HepG2 (cell line): ENCODE results near the gene CHID1. TPM values are rescaled to one million over a fixed set of nuclear protein-coding genes. Genes with fewer than 3 reads are reported as not detected.
A peak's percentile ranks its signal among the peaks of the same experiment; 100 is the strongest.

Experiments
- ASH2L ChIP-seq: fragments of 300-600, 200-600 bp; sonication (generic); IDR thresholded peaks from 2 replicates; pipeline ENCODE4 v1.7.0; 2017; ENCODE audit warnings: low read depth, mild to moderate bottlenecking, moderate library complexity, mixed read lengths, low read length; ENCODE audit not compliant: insufficient read length
- BATF2 ChIP-seq: sonication (generic); formaldehyde crosslinking; IDR thresholded peaks from 2 replicates; pipeline ENCODE4 v1.8.0; 2022; ENCODE audit warnings: mild to moderate bottlenecking, missing genetic modification reagents, moderate library complexity
- E2F2 ChIP-seq: sonication (generic); formaldehyde crosslinking; IDR thresholded peaks from 2 replicates; pipeline ENCODE4 v1.4.0; 2020; ENCODE audit warnings: missing genetic modification reagents, borderline replicate concordance
- FOXK2 ChIP-seq: fragments of 450-650 bp; IDR thresholded peaks from 2 replicates; pipeline ENCODE4 v1.6.1; 2016
- FOXP1 ChIP-seq, 2 experiments: fragments of 450-650 bp in 1 of 2; IDR thresholded peaks; 2 replicates each; pipeline ENCODE4 v1.6.1; 2017 to 2018; ENCODE audit warnings: antibody characterized with exemption in 1 of 2
- GPN1 ChIP-seq: sonication (generic); formaldehyde crosslinking; IDR thresholded peaks from 2 replicates; pipeline ENCODE4 v1.5.1; 2020; ENCODE audit warnings: missing genetic modification reagents, borderline replicate concordance
- HNRNPL ChIP-seq: fragments of 200-400 bp; formaldehyde crosslinking; IDR thresholded peaks from 2 replicates; pipeline ENCODE4 v1.6.1; 2017; ENCODE audit warnings: mild to moderate bottlenecking, low read depth, low read length
- HOMEZ ChIP-seq: IDR thresholded peaks from 2 replicates; pipeline ENCODE4 v1.6.1; 2016; ENCODE audit warnings: low read depth
- IKZF5 ChIP-seq: IDR thresholded peaks from 2 replicates; pipeline ENCODE4 v1.6.1; 2018; ENCODE audit warnings: missing genetic modification reagents, mild to moderate bottlenecking, missing compliant biosample characterization
- KLF11 ChIP-seq: IDR thresholded peaks from 2 replicates; pipeline ENCODE4 v1.6.1; 2016; ENCODE audit warnings: missing compliant biosample characterization
- MEIS2 ChIP-seq: sonication (generic); formaldehyde crosslinking; IDR thresholded peaks from 2 replicates; pipeline ENCODE4 v1.9.0; 2021; ENCODE audit warnings: mild to moderate bottlenecking, missing genetic modification reagents
- NAIF1 ChIP-seq: sonication (generic); formaldehyde crosslinking; IDR thresholded peaks from 2 replicates; pipeline ENCODE4 v1.5.0; 2020; ENCODE audit warnings: mild to moderate bottlenecking, missing genetic modification reagents, borderline replicate concordance
- NRL ChIP-seq: sonication (generic); formaldehyde crosslinking; IDR thresholded peaks from 2 replicates; pipeline ENCODE4 v1.5.0; 2020; ENCODE audit warnings: missing genetic modification reagents, mild to moderate bottlenecking, moderate library complexity, borderline replicate concordance
- POGZ ChIP-seq: sonication (generic); formaldehyde crosslinking; IDR thresholded peaks from 2 replicates; pipeline ENCODE4 v1.4.0; 2020; ENCODE audit warnings: mild to moderate bottlenecking, missing genetic modification reagents
- SOX5 ChIP-seq: IDR thresholded peaks from 2 replicates; pipeline ENCODE4 v1.6.1; 2016; ENCODE audit warnings: borderline replicate concordance
- SPEN ChIP-seq: sonication (generic); formaldehyde crosslinking; IDR thresholded peaks from 2 replicates; pipeline ENCODE4 v1.5.1; 2020; ENCODE audit warnings: low read depth, mild to moderate bottlenecking, missing genetic modification reagents
- SRSF1 ChIP-seq: fragments of 200-400 bp; formaldehyde crosslinking; optimal IDR thresholded peaks from 2 replicates; pipeline ENCODE3; 2017; ENCODE audit warnings: mild to moderate bottlenecking, low read depth, low read length, moderate library complexity
- TEAD3 ChIP-seq: optimal IDR thresholded peaks from 2 replicates; pipeline ENCODE3; 2016; ENCODE audit warnings: borderline replicate concordance
- THAP7 ChIP-seq: sonication (generic); formaldehyde crosslinking; IDR thresholded peaks from 2 replicates; pipeline ENCODE4 v1.8.1; 2023; ENCODE audit warnings: mild to moderate bottlenecking, missing genetic modification reagents
- ZBTB33 ChIP-seq: sonication (generic); formaldehyde crosslinking; IDR thresholded peaks from 2 replicates; pipeline ENCODE4 v1.4.0; 2020; ENCODE audit warnings: missing genetic modification reagents
- ZFAT ChIP-seq: sonication (generic); formaldehyde crosslinking; conservative IDR thresholded peaks from 2 replicates; pipeline ENCODE4 v1.8.1; 2023; ENCODE audit warnings: missing genetic modification reagents, inconsistent platforms
- ZNF180 ChIP-seq: sonication (generic); formaldehyde crosslinking; IDR thresholded peaks from 2 replicates; pipeline ENCODE4 v1.4.0; 2020; ENCODE audit warnings: low read depth, missing genetic modification reagents, borderline replicate concordance
- ZNF256 ChIP-seq: sonication (generic); formaldehyde crosslinking; conservative IDR thresholded peaks from 2 replicates; pipeline ENCODE4 v1.4.0; 2020; ENCODE audit warnings: missing genetic modification reagents
- polyA plus RNA-seq, 8 experiments: library from polyadenylated mRNA; depleted of rRNA in 3 of 8; stranded (reverse) in 7 of 8; unstranded in 1 of 8; fragments of >200 nt; fragmentation: Illumina TruSeq in 4 of 8; extraction: Trizol in 4 of 8; gene quantifications; 2 replicates each; pipeline versions ENCODE4 v1.2.1 to v1.2.3, GENCODE V29; 2011 to 2016; ENCODE audit warnings: low read depth in 4 of 8, missing spikeins in 1 of 8, mixed read lengths in 1 of 8; ENCODE audit not compliant: insufficient read depth in 1 of 8
- total RNA-seq, 5 experiments: library from RNA; depleted of rRNA; stranded (reverse); fragments of >200 nt; fragmentation: Illumina TruSeq; extraction: Trizol; gene quantifications; 2 replicates each; pipeline ENCODE4 v1.2.3, GENCODE V29; 2016; ENCODE audit warnings: low read depth in 1 of 5

CHID1 gene
- total and polyA plus RNA-seq, 2 of the 13 experiments (the other 11 are each of a cell fraction or from before 2014, with no cell fraction given), result 65.1 to 93.6 TPM

- no peak for TF ChIP-seq ZBTB33 (CRISPR knock-in tag)
- TF ChIP-seq TEAD3 (CRISPR knock-in tag), result no peak
- no peak for TF ChIP-seq KLF11 (CRISPR knock-in tag)
- no peak for TF ChIP-seq NAIF1 (CRISPR knock-in tag)
- no peak for TF ChIP-seq ZFAT (CRISPR knock-in tag)
- no peak for TF ChIP-seq ZNF180 (CRISPR knock-in tag)
- TF ChIP-seq HNRNPL, result no peak
- TF ChIP-seq FOXP1 (IDR thresholded peaks at IDR 0.05), result no peak
- TF ChIP-seq FOXP1 (CRISPR knock-in tag; IDR thresholded peaks at IDR 0.05), result no peak
- peak; percentile 42 for TF ChIP-seq ASH2L
- TF ChIP-seq BATF2 (CRISPR knock-in tag), result no peak; the same call in 1 of the 2 replicates
- TF ChIP-seq GPN1, result no peak
- TF ChIP-seq ZNF256 (CRISPR knock-in tag), result no peak
- TF ChIP-seq IKZF5 (CRISPR knock-in tag), result peak; percentile 24; the same call in 1 of the 2 replicates
- TF ChIP-seq SRSF1, result no peak
- TF ChIP-seq E2F2 (CRISPR knock-in tag), result no peak
- peak; percentile 54 for TF ChIP-seq SPEN (CRISPR knock-in tag)
- no peak for TF ChIP-seq POGZ (CRISPR knock-in tag)
- 0 out of 2 replicates have a peak, but pooled peaks have one; percentile 24 for TF ChIP-seq NRL (CRISPR knock-in tag)
- TF ChIP-seq MEIS2 (CRISPR knock-in tag), result no peak
- no peak for TF ChIP-seq THAP7
- TF ChIP-seq SOX5 (CRISPR knock-in tag), result no peak
- no peak for TF ChIP-seq FOXK2
- TF ChIP-seq HOMEZ (CRISPR knock-in tag), result no peak
Observed at GRCh38 chr11:925496-926301, 15.1 kb upstream of the CHID1 start, which contains the start of gene AP2A2 (continued).
